Breast epithelium (tissue), 3 donors: ENCODE measurements around the gene PPFIA4.

Source experiments
- POLR2A ChIP-seq: fragments of 450-650 bp; IDR thresholded peaks from one replicate; pipeline ENCODE4 v1.6.1; 2016; ENCODE audit warnings: antibody characterized with exemption, mild to moderate bottlenecking, moderate library complexity
- POLR2AphosphoS5 ChIP-seq, 3 donors: sonication (generic); formaldehyde crosslinking; IDR thresholded peaks; one replicate each; pipeline ENCODE4 v1.6.1; 2017; ENCODE audit warnings: antibody characterized with exemption in 3 of 3

DNA sequence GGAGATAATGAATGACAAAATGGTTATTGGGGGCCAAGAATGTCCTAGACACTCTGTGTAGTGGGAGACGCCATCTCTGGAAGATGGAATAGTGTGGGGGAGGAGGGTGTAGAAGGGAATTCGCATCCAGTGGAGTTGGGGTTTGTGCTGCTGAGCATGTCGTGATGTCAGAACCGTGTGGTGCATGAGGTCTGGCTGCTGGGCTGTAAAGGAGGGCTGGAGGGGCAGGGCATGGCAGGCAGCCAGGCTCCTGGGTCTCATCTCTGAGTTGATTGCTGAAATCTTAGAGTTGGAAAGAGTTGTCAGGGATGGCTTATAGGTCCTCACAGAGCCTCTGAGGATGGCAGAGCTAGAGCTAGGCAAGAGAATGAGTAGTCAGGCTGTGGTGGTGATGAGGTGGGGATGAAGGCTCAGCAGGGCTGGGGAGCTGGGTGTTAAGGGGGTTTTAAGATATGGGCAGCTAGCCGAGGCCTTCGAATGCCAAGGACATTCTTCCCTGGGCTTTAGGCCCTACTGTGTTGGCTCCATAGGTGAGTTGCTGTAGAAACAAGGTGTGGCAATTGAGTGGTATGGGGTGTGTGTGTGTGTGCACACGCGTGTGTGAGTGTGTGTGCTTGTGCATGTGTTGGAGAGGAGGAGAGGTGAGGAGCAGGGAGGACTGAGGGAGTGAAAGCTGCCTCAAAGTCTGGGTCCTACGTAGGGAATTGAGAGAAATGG lies 1.9 kb downstream of the PPFIA4 start:
- TF ChIP-seq POLR2AphosphoS5 (IDR thresholded peaks at IDR 0.05) (no peak), POLR2A (no peak)
